CD4-positive, CD25-positive, alpha-beta regulatory T cell (primary cell): ENCODE data around the gene SPRR2A. TPM values are rescaled to one million over a fixed set of nuclear protein-coding genes. Genes with fewer than 3 reads are reported as not detected.

Experiments
- ATAC-seq, 2 donors: fragments of 150-1000 bp; cut with Tn5 transposase; one replicate each; pipeline ENCODE4 v1.10.0; 2021; ENCODE audit warnings: low read depth in 2 of 2, moderate number of reproducible peaks in 2 of 2, moderate library complexity in 1 of 2
- DNase-seq, 3 donors: peaks; one replicate each; pipeline versions ENCODE4 v3.0.0 to v3.0.0-alpha.2; 2012 to 2022; ENCODE audit warnings: mixed read lengths in 1 of 3
- H3K27ac ChIP-seq: one replicate; pipeline ENCODE4 v1.7.0; 2013; ENCODE audit warnings: mild to moderate bottlenecking, low read length; ENCODE audit not compliant: insufficient read depth, poor library complexity, severe bottlenecking
- H3K27me3 ChIP-seq: one replicate; pipeline ENCODE4 v1.7.0; 2013; ENCODE audit warnings: low read length; ENCODE audit not compliant: control insufficient read depth, insufficient read depth
- H3K36me3 ChIP-seq: one replicate; pipeline ENCODE4 v1.7.0; 2013; ENCODE audit warnings: mild to moderate bottlenecking, low read length, moderate library complexity; ENCODE audit not compliant: control insufficient read depth, insufficient read depth
- H3K4me1 ChIP-seq: 2 replicates; pipeline ENCODE4 v1.7.0; 2013; ENCODE audit warnings: mild to moderate bottlenecking, low read length; ENCODE audit not compliant: insufficient read depth, control insufficient read depth, poor library complexity, severe bottlenecking
- H3K4me3 ChIP-seq: one replicate; pipeline ENCODE4 v1.7.0; 2013; ENCODE audit warnings: low read depth, mild to moderate bottlenecking, low read length, moderate library complexity
- H3K9me3 ChIP-seq, 2 experiments: 1 replicate in 1 of 2; 2 replicates in 1 of 2; pipeline ENCODE4 v1.7.0; 2013; ENCODE audit warnings: low read length in 2 of 2, mild to moderate bottlenecking in 1 of 2, moderate library complexity in 1 of 2; ENCODE audit not compliant: control insufficient read depth in 2 of 2
- H3K27ac Mint-ChIP-seq, 3 donors: one replicate each; pipeline ENCODE4 v1.8.0; 2020 to 2022; ENCODE audit warnings: mild to moderate bottlenecking in 3 of 3, mixed read lengths in 3 of 3, moderate library complexity in 2 of 3
- H3K27me3 Mint-ChIP-seq: one replicate; pipeline ENCODE4 v1.8.0; 2022; ENCODE audit warnings: mild to moderate bottlenecking, mixed read lengths
- H3K36me3 Mint-ChIP-seq: one replicate; pipeline ENCODE4 v1.8.0; 2020; ENCODE audit warnings: mixed read lengths
- H3K4me1 Mint-ChIP-seq, 4 donors: one replicate each; pipeline ENCODE4 v1.8.0; 2020 to 2022; ENCODE audit warnings: mixed read lengths in 4 of 4, mild to moderate bottlenecking in 1 of 4
- H3K4me3 Mint-ChIP-seq, 4 donors: one replicate each; pipeline ENCODE4 v1.8.0; 2020 to 2022; ENCODE audit warnings: mild to moderate bottlenecking in 4 of 4, mixed read lengths in 4 of 4, moderate library complexity in 3 of 4
- H3K9me3 Mint-ChIP-seq, 7 donors: one replicate each; pipeline ENCODE4 v1.8.0; 2020 to 2022; ENCODE audit warnings: mixed read lengths in 7 of 7, mild to moderate bottlenecking in 3 of 7, moderate library complexity in 2 of 7
- polyA plus RNA-seq, 4 donors: library from polyadenylated mRNA; unstranded; fragments of 300-500 nt; fragmentation: Illumina TruSeq; gene quantifications; one replicate each; pipeline ENCODE4 v1.2.3, GENCODE V29; 2021
- total RNA-seq: library from RNA; stranded (reverse); gene quantifications from one replicate; pipeline ENCODE4 v1.2.3, GENCODE V29; 2022

Gene SPRR2A
- total and polyA plus RNA-seq, 5 donors from 2014 or later: not detected

DNA sequence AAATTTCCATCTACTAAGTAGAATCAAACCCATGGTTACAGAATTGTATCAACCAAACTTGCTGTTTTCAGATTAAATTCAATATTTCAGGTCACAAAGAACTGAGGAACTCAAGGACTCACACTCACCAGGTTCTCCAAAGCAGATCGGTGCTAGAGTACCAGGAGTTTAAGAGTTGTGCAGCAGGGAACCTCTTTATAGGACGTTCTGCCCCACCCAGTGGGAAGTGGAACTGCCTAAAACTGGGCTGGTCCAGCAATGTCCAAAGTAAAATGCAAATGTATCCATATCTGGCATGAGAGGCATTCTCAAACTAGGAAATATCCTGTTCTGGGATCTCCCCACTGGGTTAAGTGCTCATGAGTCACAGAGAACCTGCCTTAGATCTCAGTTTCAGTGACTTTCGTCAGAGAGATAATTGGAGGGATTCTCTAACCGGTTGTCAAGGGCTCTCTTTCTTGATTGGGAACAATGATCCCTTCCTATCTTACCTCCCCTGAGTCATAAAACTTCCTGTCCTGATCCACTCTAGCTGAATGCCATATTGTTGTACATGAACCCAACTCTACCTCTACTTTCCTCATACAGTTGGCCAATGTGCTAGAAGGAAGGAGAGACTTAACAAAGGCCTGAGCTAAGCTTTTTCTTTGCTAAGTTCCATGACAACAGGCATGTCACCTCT, 16.2 kb downstream of the SPRR2A start, which contains the start of gene SPRR2D:
Gene SPRR2D (minus strand): TSS at position 171 of the 682 bp plus-strand sequence. CDS start 774 bp downstream, outside the sequence.
- no peaks in the 10 kb centered on the region for H3K36me3 Mint-ChIP-seq
- no peak for DNase-seq
- Histone ChIP-seq H3K9me3 (no peaks in the 10 kb centered on the region), H3K27me3 (peaks cover 13% of the 10 kb centered on the region), H3K4me1 (no peaks in the 10 kb centered on the region), H3K36me3 (no peaks in the 10 kb centered on the region), H3K27ac (no peak within 1 kb of the TSS), H3K4me3 (no peak within 1 kb of the TSS)
- no peak for ATAC-seq
- H3K4me1 Mint-ChIP-seq: no peaks in the 10 kb centered on the region
- H3K9me3 Mint-ChIP-seq: peaks cover 0 to 2% (median 1%) of the 10 kb centered on the region in 7 donors
- H3K27me3 Mint-ChIP-seq: peaks cover 9% of the 10 kb centered on the region
- H3K27ac Mint-ChIP-seq: peak within 1 kb of the TSS in 1 of 3 donors; percentile 16
- H3K4me3 Mint-ChIP-seq: no peak within 1 kb of the TSS

DNA sequence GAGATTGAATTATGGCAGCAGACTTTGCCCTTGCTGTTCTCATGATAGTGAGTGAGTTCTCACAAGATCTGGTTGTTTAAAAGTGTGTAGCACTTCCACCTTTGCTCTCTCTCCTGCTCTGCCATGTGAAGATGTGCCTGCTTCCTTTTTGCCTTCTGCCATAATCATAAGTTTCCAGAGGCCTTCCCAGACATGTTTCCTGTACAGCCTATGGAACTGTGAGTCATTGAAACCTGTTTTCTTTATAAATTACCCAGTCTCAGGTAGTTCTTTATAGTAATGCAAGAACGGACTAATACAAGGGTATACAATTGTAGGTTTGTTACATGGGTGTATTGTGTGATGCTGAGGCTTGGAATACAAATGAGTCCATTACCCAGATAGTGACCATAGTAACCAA, 22.1 kb downstream of the SPRR2A start:
- Mint-ChIP-seq H3K4me3 (no peak overlapping the region), H3K27me3 (no peaks in the 10 kb centered on the region), H3K36me3 (no peaks in the 10 kb centered on the region), H3K27ac (no peak overlapping the region), H3K9me3 (peaks cover 0 to 3% (median 1%) of the 10 kb centered on the region in 7 donors), H3K4me1 (no peaks in the 10 kb centered on the region)
- no peaks in the 10 kb centered on the region for H3K9me3 ChIP-seq
- no peaks in the 10 kb centered on the region for H3K36me3 ChIP-seq
- no peak for DNase-seq
- no peak overlapping the region for H3K4me3 ChIP-seq
- H3K27ac ChIP-seq: no peak overlapping the region
- H3K4me1 ChIP-seq: no peaks in the 10 kb centered on the region
- no peaks in the 10 kb centered on the region for H3K27me3 ChIP-seq
- ATAC-seq: no peak

- no peak overlapping the region for H3K27ac ChIP-seq
- no peak for ATAC-seq
- Mint-ChIP-seq H3K36me3 (no peaks in the 10 kb centered on the region), H3K4me3 (no peak overlapping the region), H3K9me3 (peaks cover 0 to 5% (median 0%) of the 10 kb centered on the region in 7 donors), H3K4me1 (no peaks in the 10 kb centered on the region), H3K27me3 (peaks cover 6% of the 10 kb centered on the region), H3K27ac (no peak overlapping the region)
- no peaks in the 10 kb centered on the region for H3K4me1 ChIP-seq
- no peaks in the 10 kb centered on the region for H3K36me3 ChIP-seq
- H3K9me3 ChIP-seq: no peaks in the 10 kb centered on the region
- no peak for DNase-seq
- H3K4me3 ChIP-seq: no peak overlapping the region
- no peaks in the 10 kb centered on the region for H3K27me3 ChIP-seq
Measured at GRCh38 chr1:153032677-153033308, 24.5 kb downstream of the SPRR2A start.

DNA sequence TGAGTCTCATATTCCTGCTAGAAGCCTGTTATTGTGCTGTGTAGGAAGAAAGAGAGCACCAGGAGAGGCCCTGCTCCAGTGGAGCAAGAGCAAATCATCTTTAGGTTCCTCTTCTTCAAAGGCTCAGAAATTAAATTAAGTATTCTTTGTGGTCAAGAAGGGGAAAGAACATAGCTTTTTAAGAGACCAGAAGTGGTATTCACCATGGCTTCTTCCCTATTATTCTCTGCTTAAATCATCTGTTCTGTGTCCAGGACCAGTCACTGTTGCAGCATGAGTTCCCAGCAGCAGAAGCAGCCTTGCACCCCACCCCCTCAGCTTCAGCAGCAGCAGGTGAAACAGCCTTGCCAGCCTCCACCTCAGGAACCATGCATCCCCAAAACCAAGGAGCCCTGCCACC, 25.2 kb downstream of the SPRR2A start:
- H3K4me3 Mint-ChIP-seq: no peak overlapping the region
- H3K27me3 ChIP-seq: peaks cover 1% of the 10 kb centered on the region
- no peak for ATAC-seq
- H3K4me1 Mint-ChIP-seq: no peaks in the 10 kb centered on the region
- H3K36me3 ChIP-seq: no peaks in the 10 kb centered on the region
- H3K27me3 Mint-ChIP-seq: peaks cover 6% of the 10 kb centered on the region
- H3K4me1 ChIP-seq: no peaks in the 10 kb centered on the region
- no peak overlapping the region for H3K27ac Mint-ChIP-seq
- no peak overlapping the region for H3K27ac ChIP-seq
- H3K4me3 ChIP-seq: no peak overlapping the region
- no peak for DNase-seq
- no peaks in the 10 kb centered on the region for H3K36me3 Mint-ChIP-seq
- no peaks in the 10 kb centered on the region for H3K9me3 ChIP-seq
- H3K9me3 Mint-ChIP-seq: peaks cover 0 to 5% (median 0%) of the 10 kb centered on the region in 7 donors

- H3K4me1 ChIP-seq: no peaks in the 10 kb centered on the region
- H3K27ac Mint-ChIP-seq: no peak within 1 kb of the TSS
- peaks cover 0 to 5% (median 0%) of the 10 kb centered on the region in 7 donors for H3K9me3 Mint-ChIP-seq
Measured at GRCh38 chr1:153030895-153031294, 26.4 kb downstream of the SPRR2A start, which contains the start of gene SPRR1B. SPRR1B (plus strand) TSS chr1:153031203; CDS start chr1:153032346, 1,143 bp downstream.

GRCh38 chr1:153028766-153029165, 28.5 kb downstream of the SPRR2A start:
- no peak overlapping the region for H3K27ac ChIP-seq
- H3K4me3 Mint-ChIP-seq: no peak overlapping the region
- no peaks in the 10 kb centered on the region for H3K36me3 ChIP-seq
- H3K4me3 ChIP-seq: no peak overlapping the region
- no peak overlapping the region for H3K27ac Mint-ChIP-seq
- H3K4me1 ChIP-seq: no peaks in the 10 kb centered on the region
- peaks cover 0 to 5% (median 2%) of the 10 kb centered on the region in 7 donors for H3K9me3 Mint-ChIP-seq
- no peaks in the 10 kb centered on the region for H3K36me3 Mint-ChIP-seq
- no peaks in the 10 kb centered on the region for H3K4me1 Mint-ChIP-seq
- H3K27me3 Mint-ChIP-seq: peaks cover 14% of the 10 kb centered on the region
- ATAC-seq (no peak), DNase-seq (no peak)
- no peaks in the 10 kb centered on the region for H3K9me3 ChIP-seq
- H3K27me3 ChIP-seq: peaks cover 1% of the 10 kb centered on the region

More at GRCh38 chr1:153030895-153031294, 26.4 kb downstream of the SPRR2A start, which contains the start of gene SPRR1B:
- H3K27ac ChIP-seq: no peak within 1 kb of the TSS
- no peaks in the 10 kb centered on the region for H3K36me3 ChIP-seq
- peaks cover 1% of the 10 kb centered on the region for H3K27me3 ChIP-seq
- no peaks in the 10 kb centered on the region for H3K9me3 ChIP-seq
- Mint-ChIP-seq H3K4me1 (no peaks in the 10 kb centered on the region), H3K4me3 (no peak within 1 kb of the TSS), H3K36me3 (no peaks in the 10 kb centered on the region), H3K27me3 (peaks cover 6% of the 10 kb centered on the region)
- ATAC-seq: no peak
- no peak for DNase-seq
- H3K4me3 ChIP-seq: no peak within 1 kb of the TSS

DNA sequence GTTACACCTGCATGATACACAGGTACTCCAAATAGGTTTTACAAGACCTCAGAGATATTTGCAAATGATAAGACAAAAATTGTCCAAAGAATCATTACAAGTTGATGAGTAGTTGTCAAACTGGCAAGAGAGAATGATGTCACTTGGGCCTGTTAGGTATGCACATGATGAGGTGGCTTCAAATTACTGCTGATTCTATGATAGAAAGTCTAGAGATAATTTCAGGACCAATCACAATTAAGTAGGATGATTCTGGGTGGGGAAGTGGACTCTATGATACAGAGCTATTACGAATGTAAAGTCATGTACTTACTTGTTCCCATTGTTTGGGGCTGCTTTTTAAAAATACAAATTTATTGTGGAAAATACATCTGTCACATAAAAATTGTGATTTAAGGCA, 31.5 kb downstream of the SPRR2A start:
- Mint-ChIP-seq H3K4me3 (no peak overlapping the region), H3K9me3 (peaks cover 0 to 6% (median 3%) of the 10 kb centered on the region in 7 donors), H3K27me3 (peaks cover 20% of the 10 kb centered on the region), H3K4me1 (no peaks in the 10 kb centered on the region), H3K27ac (no peak overlapping the region), H3K36me3 (no peaks in the 10 kb centered on the region)
- no peaks in the 10 kb centered on the region for H3K4me1 ChIP-seq
- peaks cover 1% of the 10 kb centered on the region for H3K27me3 ChIP-seq
- H3K36me3 ChIP-seq: no peaks in the 10 kb centered on the region
- no peak overlapping the region for H3K4me3 ChIP-seq
- DNase-seq (no peak), ATAC-seq (no peak)
- no peak overlapping the region for H3K27ac ChIP-seq
- H3K9me3 ChIP-seq: no peaks in the 10 kb centered on the region
